ENCODE data around the gene TEK.

DNA sequence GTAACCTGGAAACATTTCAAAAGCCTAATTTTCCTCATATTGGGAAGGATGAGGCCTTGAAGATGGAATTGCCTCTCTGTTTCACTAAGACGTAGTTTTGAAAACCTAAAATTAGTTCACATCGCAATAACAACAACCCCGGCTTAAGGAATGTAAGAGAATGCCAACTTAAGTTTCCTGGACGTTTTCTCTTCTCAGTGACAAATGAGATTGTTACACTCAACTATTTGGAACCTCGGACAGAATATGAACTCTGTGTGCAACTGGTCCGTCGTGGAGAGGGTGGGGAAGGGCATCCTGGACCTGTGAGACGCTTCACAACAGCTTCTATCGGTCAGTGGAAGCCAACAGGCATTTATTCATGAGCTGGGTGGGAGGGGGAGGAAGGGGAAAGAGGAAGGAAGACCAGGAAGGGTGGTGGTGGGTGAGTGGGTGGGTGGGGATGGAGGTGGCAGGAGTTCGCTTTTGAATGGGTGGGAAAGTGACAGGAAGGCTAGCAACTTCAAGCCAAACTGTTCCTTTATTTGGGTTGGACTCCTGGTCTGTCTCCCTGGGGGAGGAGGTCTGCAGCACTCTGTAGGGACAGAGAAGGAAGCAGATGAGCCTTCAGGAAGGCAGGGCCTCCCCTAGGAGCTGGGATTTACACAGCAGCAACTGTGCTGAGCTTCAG lies 83.4 kb downstream of the TEK start:
- TF ChIP-seq, protein P1, sequence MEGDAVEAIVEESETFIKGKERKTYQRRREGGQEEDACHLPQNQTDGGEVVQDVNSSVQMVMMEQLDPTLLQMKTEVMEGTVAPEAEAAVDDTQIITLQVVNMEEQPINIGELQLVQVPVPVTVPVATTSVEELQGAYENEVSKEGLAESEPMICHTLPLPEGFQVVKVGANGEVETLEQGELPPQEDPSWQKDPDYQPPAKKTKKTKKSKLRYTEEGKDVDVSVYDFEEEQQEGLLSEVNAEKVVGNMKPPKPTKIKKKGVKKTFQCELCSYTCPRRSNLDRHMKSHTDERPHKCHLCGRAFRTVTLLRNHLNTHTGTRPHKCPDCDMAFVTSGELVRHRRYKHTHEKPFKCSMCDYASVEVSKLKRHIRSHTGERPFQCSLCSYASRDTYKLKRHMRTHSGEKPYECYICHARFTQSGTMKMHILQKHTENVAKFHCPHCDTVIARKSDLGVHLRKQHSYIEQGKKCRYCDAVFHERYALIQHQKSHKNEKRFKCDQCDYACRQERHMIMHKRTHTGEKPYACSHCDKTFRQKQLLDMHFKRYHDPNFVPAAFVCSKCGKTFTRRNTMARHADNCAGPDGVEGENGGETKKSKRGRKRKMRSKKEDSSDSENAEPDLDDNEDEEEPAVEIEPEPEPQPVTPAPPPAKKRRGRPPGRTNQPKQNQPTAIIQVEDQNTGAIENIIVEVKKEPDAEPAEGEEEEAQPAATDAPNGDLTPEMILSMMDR (IDR thresholded peaks at IDR 0.05) = no peak
- no peak for TF ChIP-seq POLR2A (IDR thresholded peaks at IDR 0.05)

Measured in testis (tissue), 2 donors.